ENCODE results near the gene MMD. TPM values are rescaled to one million over a fixed set of nuclear protein-coding genes. Genes with fewer than 3 reads are reported as not detected.
"Not testable (repeated sequence)": the region's sequence is repeated elsewhere in the genome, so short reads cannot be mapped to it uniquely, and the experiment has no call there.

Gene MMD
- total RNA-seq, 2 experiments from 2014 or later = 23.8 to 24.9 TPM

DNA sequence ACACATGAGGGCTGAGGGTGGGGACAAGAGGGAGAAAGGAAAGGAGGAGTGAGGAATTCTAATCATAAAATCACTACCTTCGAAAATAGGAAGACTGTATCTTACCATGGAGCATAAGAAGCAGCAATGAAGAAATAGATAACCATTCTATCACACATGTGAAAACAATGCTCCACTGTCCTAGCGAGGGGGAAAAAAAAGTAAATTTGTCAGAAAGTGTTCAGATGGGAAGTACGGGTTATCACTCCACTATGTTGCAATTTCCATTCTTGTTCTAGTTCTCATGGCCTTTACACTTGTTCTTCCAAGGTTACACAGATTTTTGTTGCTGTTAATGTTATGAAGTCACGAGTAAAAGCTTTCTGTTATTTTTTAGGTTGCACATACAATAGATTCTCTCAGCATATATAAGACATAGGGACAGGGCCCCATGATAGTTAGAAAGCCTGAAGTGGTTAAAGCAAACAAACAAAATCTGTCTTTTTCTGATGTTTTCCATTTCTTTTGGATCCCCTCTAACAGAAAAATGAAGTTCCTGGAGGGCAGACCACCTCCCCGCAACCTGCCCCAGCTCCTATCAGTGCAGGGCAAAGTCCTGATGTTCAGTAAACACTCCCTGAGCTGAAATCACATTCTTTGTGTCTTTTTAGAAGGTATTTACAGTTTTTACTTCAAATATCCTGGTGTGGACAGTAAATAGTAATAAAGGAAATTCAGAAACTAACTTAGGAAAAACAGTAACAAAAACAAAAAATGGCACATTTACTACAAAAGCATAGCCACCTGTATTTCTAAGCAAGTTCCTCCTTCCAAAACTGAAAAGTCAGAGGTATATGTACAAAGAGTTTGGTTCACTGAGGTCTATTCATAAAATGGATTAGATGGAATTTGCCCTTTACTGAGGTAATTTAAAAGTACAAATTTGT lies 13.7 kb downstream of the MMD start:
- POLR2A ChIA-PET = no interaction called here
- CTCF ChIA-PET = no interaction called here

- POLR2A ChIA-PET = no interaction called here
Observed at GRCh38 chr17:55405600-55405999, 16.0 kb downstream of the MMD start.

GRCh38 chr17:55404197-55404596 lies 17.4 kb downstream of the MMD start:
- CTCF ChIA-PET, POLR2A ChIA-PET: not testable (repeated sequence)

More at GRCh38 chr17:55405600-55405999, 16.0 kb downstream of the MMD start:
- CTCF ChIA-PET = interaction anchor here (0.7 kb wide), 1 partner anchor 364 kb away, joined by 3 read pairs; no protein-coding TSS in a partner anchor

DNA sequence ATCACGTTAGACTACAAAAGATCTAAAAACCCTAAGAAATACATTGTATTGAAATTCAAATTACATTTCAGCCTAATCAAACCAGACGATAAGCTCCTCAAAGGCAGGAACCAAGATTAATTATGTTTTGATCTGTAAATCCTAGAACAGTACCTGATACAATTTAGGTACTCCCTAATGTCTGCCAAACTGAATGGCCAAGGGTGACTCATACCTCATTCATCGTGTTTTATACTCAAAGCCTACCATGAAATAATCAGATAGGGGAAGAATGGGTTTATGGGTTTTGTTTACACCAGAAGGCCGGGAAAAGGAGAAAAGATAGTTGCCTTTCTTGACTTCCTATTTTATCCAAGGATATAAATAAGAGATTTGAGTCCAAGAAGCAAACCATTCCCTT lies 19.3 kb downstream of the MMD start:
- POLR2A ChIA-PET = no interaction called here

DNA sequence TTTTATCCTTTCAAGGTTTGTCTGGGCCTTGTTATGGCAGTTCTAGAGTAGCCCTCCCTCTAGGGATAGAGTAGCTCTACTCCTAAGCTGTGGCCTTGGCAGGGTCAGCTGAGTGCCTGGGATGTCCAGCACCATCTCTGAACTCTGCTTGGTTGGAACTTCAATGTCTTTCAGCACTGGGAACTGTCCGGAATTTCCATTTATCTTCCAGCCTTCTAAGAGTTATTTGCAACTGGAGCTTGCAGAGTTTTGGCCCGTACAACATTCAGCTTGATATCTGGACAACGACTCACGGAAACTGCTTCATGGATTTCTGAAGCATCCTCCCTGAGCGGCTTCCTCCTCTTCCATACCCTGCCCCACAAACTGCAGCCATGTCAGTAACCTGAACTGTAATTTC lies 22.9 kb downstream of the MMD start:
- POLR2A ChIA-PET = no interaction called here
- CTCF ChIA-PET = no interaction called here

More for the DNA sequence above, 19.3 kb downstream of the MMD start:
- CTCF ChIA-PET = no interaction called here

- ChIA-PET POLR2A (no interaction called here), CTCF (no interaction called here)
Observed at GRCh38 chr17:55395803-55396505, 25.7 kb downstream of the MMD start.

DNA sequence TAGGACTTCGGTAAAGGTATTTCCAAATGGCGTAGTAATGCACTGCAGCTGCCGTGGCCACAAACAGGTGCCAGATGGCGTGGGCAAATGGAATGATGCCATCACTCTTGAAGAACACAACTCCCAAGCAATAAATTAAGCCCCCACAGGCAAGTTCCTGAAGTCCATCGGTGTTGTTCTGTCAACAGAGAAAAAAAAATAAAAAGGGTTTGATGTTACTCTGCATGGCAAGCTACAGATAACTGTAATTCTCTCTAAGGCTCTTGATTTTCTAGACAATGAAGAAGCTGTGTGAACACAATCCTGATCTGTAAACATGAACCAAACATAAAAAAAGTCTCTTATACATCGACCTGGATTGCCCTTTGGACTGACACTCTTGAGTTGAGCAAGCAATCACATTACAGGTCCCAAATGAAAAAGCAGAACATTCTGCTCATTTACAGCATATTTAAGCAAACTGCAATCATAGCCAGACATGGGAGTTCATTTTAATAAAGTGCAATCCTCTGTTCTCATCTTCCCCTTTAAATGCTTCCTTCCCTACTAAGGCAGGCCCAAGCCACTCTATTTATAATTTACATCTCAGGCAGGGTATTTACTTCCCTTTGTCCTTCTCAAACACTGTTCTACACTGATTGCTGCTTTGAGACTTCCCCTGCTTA lies 27.1 kb downstream of the MMD start:
- POLR2A ChIA-PET = no interaction called here
- CTCF ChIA-PET = no interaction called here

GRCh38 chr17:55391764-55392467 lies 29.7 kb downstream of the MMD start:
- ChIA-PET CTCF (interaction anchor here (0.8 kb wide), 1 partner anchor 25 kb away, joined by 3 read pairs; no protein-coding TSS in a partner anchor), POLR2A (no interaction called here)

DNA sequence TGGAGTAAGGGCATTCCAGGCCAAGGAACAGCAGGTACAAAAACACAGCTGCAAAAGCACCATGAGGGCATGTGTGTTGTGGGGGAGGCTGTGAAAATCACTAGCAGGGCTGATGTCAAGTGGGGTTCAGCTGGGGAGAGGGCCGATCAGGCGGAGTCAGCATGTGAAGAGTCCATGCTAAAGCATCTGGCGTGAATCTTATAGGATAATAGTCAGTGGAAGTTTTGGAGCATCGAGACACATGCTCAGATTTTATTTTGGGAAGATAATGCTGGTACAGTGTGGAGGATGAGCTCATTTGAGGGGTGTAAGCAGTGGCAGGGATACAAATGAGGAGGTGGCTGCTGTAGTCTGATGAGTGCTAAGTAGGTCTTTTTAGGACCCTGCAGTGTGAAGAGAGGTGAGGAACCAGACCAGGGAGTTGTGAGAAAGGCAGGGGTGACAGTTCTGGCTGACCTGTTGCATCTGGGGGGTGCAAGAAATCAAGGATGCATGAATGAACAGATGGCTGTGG lies 30.3 kb downstream of the MMD start:
- ChIA-PET POLR2A (no interaction called here), CTCF (interaction anchor here (0.8 kb wide), 1 partner anchor 26 kb away, joined by 3 read pairs; no protein-coding TSS in a partner anchor)

DNA sequence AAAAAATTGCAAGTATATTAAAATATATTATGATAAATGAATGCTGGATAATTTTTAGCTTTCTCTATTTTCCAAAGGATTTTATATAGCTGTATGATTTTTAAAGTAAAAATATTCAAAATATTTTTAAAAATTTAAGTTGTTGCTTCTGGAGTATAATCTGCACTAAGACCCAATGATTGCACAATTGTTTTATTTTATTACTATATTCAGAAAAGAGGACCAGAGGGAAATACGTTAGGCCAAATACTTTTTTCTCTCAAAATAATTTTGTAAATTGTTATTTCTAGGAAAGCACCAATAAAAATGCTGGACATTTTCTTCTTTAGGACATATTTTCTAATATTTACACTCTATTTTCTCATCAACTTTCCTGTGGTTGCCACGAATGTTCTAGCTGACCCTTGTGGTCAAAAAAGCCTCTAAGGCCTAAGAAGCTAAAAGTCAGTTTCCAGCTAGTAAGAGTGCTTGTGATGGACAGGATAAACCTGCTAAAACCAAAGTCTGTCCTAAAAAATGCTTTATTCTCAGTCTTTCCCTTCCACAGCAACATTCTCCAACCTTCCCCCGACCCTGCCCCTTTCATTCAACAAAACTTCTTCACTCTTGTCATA lies 31.2 kb downstream of the MMD start:
- POLR2A ChIA-PET = no interaction called here
- CTCF ChIA-PET = interaction anchor here (0.8 kb wide), 1 partner anchor 26 kb away, joined by 3 read pairs; no protein-coding TSS in a partner anchor

DNA sequence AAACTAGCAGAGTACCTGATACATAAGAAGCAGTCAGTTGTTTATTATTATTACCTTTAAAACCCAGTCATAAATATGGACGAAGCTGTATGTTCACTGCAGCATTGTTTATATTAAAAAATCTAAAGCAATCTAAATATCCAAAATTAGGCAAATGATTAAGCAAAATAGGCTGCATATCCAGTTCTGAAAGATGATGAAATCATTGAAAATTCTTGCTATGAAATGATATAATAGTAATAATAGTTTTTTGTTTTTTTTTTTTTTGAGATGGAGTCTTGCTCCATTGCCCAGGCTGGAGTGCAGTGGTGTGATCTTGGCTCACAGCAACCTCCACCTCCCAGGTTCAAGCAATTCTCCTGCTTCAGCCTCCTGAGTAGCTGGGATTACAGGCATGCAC lies 31.9 kb downstream of the MMD start:
- POLR2A ChIA-PET, CTCF ChIA-PET: not testable (repeated sequence)

DNA sequence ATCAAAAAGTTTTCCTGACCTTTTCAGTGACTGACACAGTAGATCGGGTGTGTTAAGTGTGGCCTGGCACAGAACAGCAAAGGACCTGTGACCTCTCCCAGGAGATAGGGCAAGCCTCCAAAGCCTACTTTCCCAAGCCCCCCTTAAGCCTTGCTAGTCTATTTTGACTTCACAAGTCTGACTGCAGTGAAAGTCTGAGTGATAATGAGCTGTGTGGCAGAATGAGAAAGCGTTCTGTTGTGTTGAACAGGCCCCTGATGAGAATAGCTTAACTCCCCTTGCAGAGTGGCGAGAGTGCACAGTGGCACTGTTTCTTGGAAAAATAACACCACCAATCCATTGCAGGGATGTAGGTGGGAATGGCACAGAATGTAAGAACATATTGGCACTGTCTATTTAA lies 32.8 kb downstream of the MMD start:
- CTCF ChIA-PET = no interaction called here
- POLR2A ChIA-PET = no interaction called here

DNA sequence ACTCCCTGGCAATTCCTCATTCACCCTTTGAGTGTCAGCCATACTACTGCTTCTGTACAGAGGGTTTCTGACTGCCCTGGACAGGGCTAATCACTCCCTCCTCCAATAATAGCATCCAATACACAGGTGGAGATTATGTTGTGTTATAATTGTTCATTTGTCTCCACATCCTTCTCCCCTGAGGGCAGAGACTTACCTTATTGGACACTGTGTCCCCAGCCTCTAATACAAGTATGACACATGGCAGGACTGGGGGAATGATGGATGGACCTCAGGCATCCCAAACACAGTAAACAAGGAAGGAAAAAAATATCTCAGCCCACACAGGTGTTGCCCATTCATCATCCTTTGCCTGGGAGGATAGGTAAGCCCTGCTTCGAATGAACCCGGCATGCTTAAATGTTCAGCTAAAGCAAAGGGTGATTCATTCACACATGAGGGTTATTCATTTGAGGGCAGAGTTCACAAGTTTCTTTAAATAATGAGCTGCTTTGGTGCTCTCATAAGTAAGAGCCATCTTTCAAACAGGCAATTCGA lies 34.8 kb downstream of the MMD start:
- CTCF ChIA-PET = no interaction called here
- POLR2A ChIA-PET = no interaction called here

DNA sequence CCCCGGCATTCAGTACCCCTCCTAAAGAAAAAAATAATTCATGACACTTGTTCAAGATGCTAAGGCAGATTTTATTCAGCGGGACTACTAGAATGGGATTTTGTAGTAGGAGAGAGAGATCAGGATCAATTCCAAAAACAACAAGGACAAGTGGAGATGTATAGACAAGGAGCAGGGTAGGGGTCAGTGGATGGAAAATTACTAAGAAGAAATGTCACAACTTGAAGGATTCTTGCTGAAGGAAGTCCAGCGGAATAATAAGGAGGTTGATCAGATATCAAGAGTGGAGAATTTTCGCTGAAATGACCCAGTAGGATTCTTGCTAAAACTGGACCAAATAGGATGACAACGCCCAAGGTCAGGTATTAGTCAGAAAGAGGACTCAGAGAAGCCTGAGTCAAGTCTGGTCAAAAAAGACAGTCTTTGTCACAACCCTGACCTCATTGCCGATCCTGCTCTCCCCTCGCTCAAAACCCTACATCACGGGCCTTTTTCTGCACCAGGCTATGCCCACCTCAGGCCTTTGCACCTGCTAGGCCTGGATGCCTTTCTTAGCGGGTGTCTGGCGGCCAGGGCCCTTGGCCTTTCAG lies 36.9 kb downstream of the MMD start:
- CTCF ChIA-PET = interaction anchor here (0.7 kb wide), 1 partner anchor 28 kb away, joined by 3 read pairs; no protein-coding TSS in a partner anchor
- POLR2A ChIA-PET = no interaction called here

GRCh38 chr17:55383771-55384642 lies 37.6 kb downstream of the MMD start:
- ChIA-PET CTCF (no interaction called here), POLR2A (no interaction called here)

GRCh38 chr17:55381017-55381770 lies 40.4 kb downstream of the MMD start:
- ChIA-PET POLR2A (no interaction called here), CTCF (no interaction called here)

GRCh38 chr17:55377671-55378275 lies 43.9 kb downstream of the MMD start:
- CTCF ChIA-PET = no interaction called here
- POLR2A ChIA-PET = no interaction called here

Data from activated CD8-positive, alpha-beta memory T cell treated with anti-CD3 and anti-CD28 coated beads for 36 hours (primary cell).